Measurements from ENCODE around the gene TXNRD3.

Gene TXNRD3

DNA sequence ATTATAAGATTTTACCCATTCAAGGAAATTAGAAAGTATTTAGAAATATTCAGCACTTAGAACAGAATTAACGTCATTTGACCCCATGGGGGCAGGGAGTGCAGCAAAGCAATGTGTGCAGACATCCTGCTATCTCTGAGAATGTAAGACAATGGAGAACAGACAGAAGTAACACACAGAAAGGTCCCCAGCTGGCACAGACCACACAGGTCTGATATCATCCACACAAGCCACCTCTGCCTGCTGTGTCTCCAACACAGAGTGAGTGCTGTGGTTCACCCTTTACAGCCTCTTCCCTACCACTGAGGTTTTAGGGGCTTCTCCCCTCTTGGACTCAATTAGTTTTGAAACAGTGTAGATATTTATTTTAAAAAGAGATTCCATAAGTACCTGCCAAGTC, 16.1 kb downstream of the TXNRD3 start:
- H3K4me2 ChIP-seq (ENCODE audit: insufficient read depth, low read length), result no peak overlapping the region
- no peak for TF ChIP-seq EZH2 (IDR thresholded peaks at IDR 0.05; ENCODE audit: borderline replicate concordance, low read depth, low read length, severe bottlenecking)
- TF ChIP-seq, protein P1, sequence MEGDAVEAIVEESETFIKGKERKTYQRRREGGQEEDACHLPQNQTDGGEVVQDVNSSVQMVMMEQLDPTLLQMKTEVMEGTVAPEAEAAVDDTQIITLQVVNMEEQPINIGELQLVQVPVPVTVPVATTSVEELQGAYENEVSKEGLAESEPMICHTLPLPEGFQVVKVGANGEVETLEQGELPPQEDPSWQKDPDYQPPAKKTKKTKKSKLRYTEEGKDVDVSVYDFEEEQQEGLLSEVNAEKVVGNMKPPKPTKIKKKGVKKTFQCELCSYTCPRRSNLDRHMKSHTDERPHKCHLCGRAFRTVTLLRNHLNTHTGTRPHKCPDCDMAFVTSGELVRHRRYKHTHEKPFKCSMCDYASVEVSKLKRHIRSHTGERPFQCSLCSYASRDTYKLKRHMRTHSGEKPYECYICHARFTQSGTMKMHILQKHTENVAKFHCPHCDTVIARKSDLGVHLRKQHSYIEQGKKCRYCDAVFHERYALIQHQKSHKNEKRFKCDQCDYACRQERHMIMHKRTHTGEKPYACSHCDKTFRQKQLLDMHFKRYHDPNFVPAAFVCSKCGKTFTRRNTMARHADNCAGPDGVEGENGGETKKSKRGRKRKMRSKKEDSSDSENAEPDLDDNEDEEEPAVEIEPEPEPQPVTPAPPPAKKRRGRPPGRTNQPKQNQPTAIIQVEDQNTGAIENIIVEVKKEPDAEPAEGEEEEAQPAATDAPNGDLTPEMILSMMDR (IDR thresholded peaks at IDR 0.05; ENCODE audit: borderline replicate concordance, extremely low read depth, low read length, poor library complexity, severe bottlenecking), result no peak
- H3K27ac ChIP-seq (ENCODE audit: low read length), result peak overlapping the region; percentile 37; the same call in 1 of the 2 replicates
- H4K20me1 ChIP-seq (ENCODE audit: insufficient read depth, low read length), result no peaks in the 10 kb centered on the region
- peaks cover 13% of the 10 kb centered on the region; the same call in 1 of the 2 replicates for H3K36me3 ChIP-seq (ENCODE audit: insufficient read depth, low read length)
- H3K4me1 ChIP-seq (ENCODE audit: insufficient read depth, low read length), result peaks cover 13% of the 10 kb centered on the region
- H3K9ac ChIP-seq (ENCODE audit: low read depth, low read length), result no peak overlapping the region
- ATAC-seq (ENCODE audit: insufficient read depth, low read depth) (peak; percentile 94), DNase-seq (peak; percentile 30)
- H3K27me3 ChIP-seq (ENCODE audit: insufficient read depth, low read length, poor library complexity), result no peaks in the 10 kb centered on the region
- H2AFZ ChIP-seq (ENCODE audit: low read depth, low read length), result no peak overlapping the region
- no peaks in the 10 kb centered on the region for H3K9me3 ChIP-seq (ENCODE audit: insufficient read depth, low read length, severe bottlenecking)
- no peak overlapping the region for H3K4me3 ChIP-seq (ENCODE audit: low read depth in 1 of 2, low read length in 2 of 2)
- H3K79me2 ChIP-seq (ENCODE audit: insufficient read depth, low read length), result no peaks in the 10 kb centered on the region

DNA sequence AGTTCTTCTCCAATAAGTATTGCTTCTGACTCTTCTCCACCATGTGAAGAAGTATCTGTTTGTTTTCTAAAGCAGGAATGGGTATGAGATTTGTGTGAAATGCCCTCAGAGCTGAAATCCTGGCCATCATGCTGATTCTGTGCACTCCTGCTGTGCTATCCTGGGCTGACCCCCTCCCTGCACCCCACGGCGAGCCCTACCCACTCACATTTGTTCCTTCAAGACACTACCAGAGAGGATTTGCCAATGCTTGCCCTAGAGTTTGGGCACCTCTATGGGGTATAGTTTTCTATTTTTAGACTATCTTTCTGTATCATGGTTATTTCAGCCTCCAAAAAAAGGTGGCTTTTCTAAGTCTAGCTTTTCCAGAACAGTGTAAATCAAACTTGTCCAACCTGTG, 18.5 kb downstream of the TXNRD3 start:
- H3K27ac ChIP-seq (ENCODE audit: low read length), result no peak overlapping the region
- no peak for ATAC-seq (ENCODE audit: insufficient read depth, low read depth)
- no peaks in the 10 kb centered on the region for H3K79me2 ChIP-seq (ENCODE audit: insufficient read depth, low read length)
- H3K4me2 ChIP-seq (ENCODE audit: insufficient read depth, low read length), result no peak overlapping the region
- no peaks in the 10 kb centered on the region for H4K20me1 ChIP-seq (ENCODE audit: insufficient read depth, low read length)
- no peaks in the 10 kb centered on the region for H3K27me3 ChIP-seq (ENCODE audit: insufficient read depth, low read length, poor library complexity)
- DNase-seq, result no peak
- no peak overlapping the region for H3K9ac ChIP-seq (ENCODE audit: low read depth, low read length)
- no peaks in the 10 kb centered on the region for H3K9me3 ChIP-seq (ENCODE audit: insufficient read depth, low read length, severe bottlenecking)
- no peak overlapping the region for H3K4me3 ChIP-seq (ENCODE audit: low read depth in 1 of 2, low read length in 2 of 2)
- H3K36me3 ChIP-seq (ENCODE audit: insufficient read depth, low read length), result 0 out of 2 replicates have a peak, but pooled peaks cover 12% of the 10 kb centered on the region
- H2AFZ ChIP-seq (ENCODE audit: low read depth, low read length), result no peak overlapping the region
- peaks cover 13% of the 10 kb centered on the region for H3K4me1 ChIP-seq (ENCODE audit: insufficient read depth, low read length)
- no peak for TF ChIP-seq EZH2 (IDR thresholded peaks at IDR 0.05; ENCODE audit: borderline replicate concordance, low read depth, low read length, severe bottlenecking)
- TF ChIP-seq, protein P1 (IDR thresholded peaks at IDR 0.05; ENCODE audit: borderline replicate concordance, extremely low read depth, low read length, poor library complexity, severe bottlenecking), result no peak

DNA sequence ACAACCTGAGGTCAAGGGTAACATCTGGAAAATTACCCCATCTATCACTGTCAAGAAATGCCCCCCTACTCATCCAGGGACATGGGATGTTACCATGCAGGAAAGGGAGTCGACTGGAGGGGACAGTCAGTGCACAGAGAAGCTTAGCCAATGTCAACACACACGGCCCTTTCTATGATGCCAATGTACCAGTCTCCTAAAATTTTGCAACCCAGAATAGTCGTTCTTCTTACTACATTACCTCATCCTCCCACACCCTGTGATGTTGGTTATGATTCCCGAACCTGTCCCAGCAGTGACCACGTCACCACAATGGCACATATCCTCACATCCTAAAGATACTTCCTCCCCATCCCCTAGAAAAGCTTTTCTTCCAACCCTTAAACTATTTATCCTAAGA, 20.1 kb downstream of the TXNRD3 start:
- H3K4me2 ChIP-seq (ENCODE audit: insufficient read depth, low read length), result no peak overlapping the region
- H3K9ac ChIP-seq (ENCODE audit: low read depth, low read length), result no peak overlapping the region
- H3K9me3 ChIP-seq (ENCODE audit: insufficient read depth, low read length, severe bottlenecking), result no peaks in the 10 kb centered on the region
- H3K36me3 ChIP-seq (ENCODE audit: insufficient read depth, low read length), result 0 out of 2 replicates have a peak, but pooled peaks cover 5% of the 10 kb centered on the region
- DNase-seq, result no peak
- H3K4me3 ChIP-seq (ENCODE audit: low read depth in 1 of 2, low read length in 2 of 2), result no peak overlapping the region
- no peaks in the 10 kb centered on the region for H3K79me2 ChIP-seq (ENCODE audit: insufficient read depth, low read length)
- H2AFZ ChIP-seq (ENCODE audit: low read depth, low read length), result no peak overlapping the region
- peaks cover 24% of the 10 kb centered on the region for H3K4me1 ChIP-seq (ENCODE audit: insufficient read depth, low read length)
- no peak for ATAC-seq (ENCODE audit: insufficient read depth, low read depth)
- no peak for TF ChIP-seq EZH2 (IDR thresholded peaks at IDR 0.05; ENCODE audit: borderline replicate concordance, low read depth, low read length, severe bottlenecking)
- TF ChIP-seq, protein P1 (IDR thresholded peaks at IDR 0.05; ENCODE audit: borderline replicate concordance, extremely low read depth, low read length, poor library complexity, severe bottlenecking), result no peak
- no peak overlapping the region for H3K27ac ChIP-seq (ENCODE audit: low read length)
- H3K27me3 ChIP-seq (ENCODE audit: insufficient read depth, low read length, poor library complexity), result no peaks in the 10 kb centered on the region
- no peaks in the 10 kb centered on the region for H4K20me1 ChIP-seq (ENCODE audit: insufficient read depth, low read length)
